GM23338 (cell line): ENCODE data around the gene PCSK6.

Experiments
- CREB1 ChIP-seq: fragments of 250-450 bp; sonication (Bioruptor Pico); IDR thresholded peaks from 2 replicates; pipeline ENCODE4 v1.5.0; 2020; ENCODE audit warnings: low read depth, mild to moderate bottlenecking, moderate library complexity
- EZH2 ChIP-seq: fragments of 200-600 bp; sonication (generic); IDR thresholded peaks from one replicate; pipeline ENCODE4 v1.8.0; 2017; ENCODE audit warnings: antibody characterized with exemption, mild to moderate bottlenecking, low read depth; ENCODE audit not compliant: unreplicated experiment
- EZH2phosphoT487 ChIP-seq: fragments of 200-600 bp; sonication (generic); IDR thresholded peaks from one replicate; pipeline ENCODE4 v1.8.1; 2018; ENCODE audit warnings: antibody characterized with exemption; ENCODE audit not compliant: unreplicated experiment
- JUNB ChIP-seq: IDR thresholded peaks from one replicate; pipeline ENCODE4 v1.6.1; 2016; ENCODE audit warnings: antibody characterized with exemption; ENCODE audit not compliant: unreplicated experiment
- POLR2AphosphoS5 ChIP-seq: IDR thresholded peaks from 2 replicates; pipeline ENCODE4 v1.6.1; 2016; ENCODE audit warnings: antibody characterized with exemption, low read depth
- ZNF114 ChIP-seq: fragments of 250-450 bp; sonication (Bioruptor Pico); IDR thresholded peaks from 2 replicates; pipeline ENCODE4 v1.5.0; 2020; ENCODE audit warnings: mild to moderate bottlenecking, moderate library complexity
- ZNF331 ChIP-seq: fragments of 250-450 bp; sonication (Bioruptor Pico); IDR thresholded peaks from 2 replicates; pipeline ENCODE4 v1.5.0; 2020; ENCODE audit warnings: low read depth, mild to moderate bottlenecking, moderate library complexity
- TF ChIP-seq, protein P1 (sequence below), 2 experiments: fragments of 200-600 bp in 1 of 2; sonication (generic) in 1 of 2; conservative IDR thresholded peaks; 2 replicates each; pipeline versions ENCODE4 v1.5.1 to v1.6.1; 2016 to 2017; ENCODE audit warnings: antibody characterized with exemption in 2 of 2, low read depth in 2 of 2, mild to moderate bottlenecking in 2 of 2, moderate library complexity in 1 of 2
- TF ChIP-seq, protein P2 (sequence below): IDR thresholded peaks from one replicate; pipeline ENCODE4 v1.6.1; 2018; ENCODE audit warnings: antibody characterized with exemption; ENCODE audit not compliant: unreplicated experiment
- TF ChIP-seq, protein P3 (sequence below): IDR thresholded peaks from 2 replicates; pipeline ENCODE4 v1.6.1; 2016; ENCODE audit warnings: antibody characterized with exemption
- TF ChIP-seq, protein P4 (sequence below): fragments of 250-450 bp; sonication (Bioruptor Pico); IDR thresholded peaks from 2 replicates; pipeline ENCODE4 v1.5.0; 2020; ENCODE audit warnings: mild to moderate bottlenecking, moderate library complexity

DNA sequence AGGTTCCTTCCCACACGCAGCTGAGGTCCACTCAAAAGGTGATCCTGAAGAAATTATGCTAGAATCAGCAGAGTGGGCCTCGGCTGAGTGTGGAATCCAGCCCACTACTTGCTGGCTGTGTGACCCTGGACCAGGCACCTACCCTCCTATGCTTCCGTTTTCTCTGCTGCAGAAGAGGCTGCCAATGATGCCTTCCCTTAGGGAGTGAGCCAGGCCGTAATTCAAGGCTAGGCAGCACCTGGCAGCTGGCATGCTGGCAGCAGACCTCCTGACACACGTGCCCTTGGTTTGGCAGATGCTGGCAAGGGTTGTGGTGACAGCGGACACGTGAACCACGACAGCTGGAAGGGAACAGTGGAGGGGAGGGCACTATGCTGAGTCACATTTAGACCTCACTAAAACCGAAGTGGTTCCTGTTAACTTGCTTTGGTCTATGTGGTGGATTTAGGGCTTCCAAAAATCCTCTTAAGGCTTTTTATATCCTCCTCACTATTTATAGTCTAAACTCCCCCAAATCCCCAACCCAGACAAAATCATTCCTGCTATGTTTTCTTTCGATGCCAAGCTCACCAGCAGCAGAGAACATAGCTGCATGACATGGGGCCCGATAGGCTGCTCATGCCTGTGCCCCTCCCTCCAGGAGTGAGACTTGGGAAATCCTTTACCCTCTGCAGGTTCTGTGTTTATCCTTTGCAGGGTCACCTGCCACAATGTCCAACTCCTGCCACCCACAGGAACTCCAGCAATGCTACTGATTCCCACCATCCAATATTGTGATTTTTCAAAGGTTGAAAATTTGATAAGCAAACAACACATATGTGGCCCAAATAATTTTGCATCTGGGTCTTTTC is 10.6 kb upstream of the PCSK6 start:
- TF ChIP-seq, protein P1, sequence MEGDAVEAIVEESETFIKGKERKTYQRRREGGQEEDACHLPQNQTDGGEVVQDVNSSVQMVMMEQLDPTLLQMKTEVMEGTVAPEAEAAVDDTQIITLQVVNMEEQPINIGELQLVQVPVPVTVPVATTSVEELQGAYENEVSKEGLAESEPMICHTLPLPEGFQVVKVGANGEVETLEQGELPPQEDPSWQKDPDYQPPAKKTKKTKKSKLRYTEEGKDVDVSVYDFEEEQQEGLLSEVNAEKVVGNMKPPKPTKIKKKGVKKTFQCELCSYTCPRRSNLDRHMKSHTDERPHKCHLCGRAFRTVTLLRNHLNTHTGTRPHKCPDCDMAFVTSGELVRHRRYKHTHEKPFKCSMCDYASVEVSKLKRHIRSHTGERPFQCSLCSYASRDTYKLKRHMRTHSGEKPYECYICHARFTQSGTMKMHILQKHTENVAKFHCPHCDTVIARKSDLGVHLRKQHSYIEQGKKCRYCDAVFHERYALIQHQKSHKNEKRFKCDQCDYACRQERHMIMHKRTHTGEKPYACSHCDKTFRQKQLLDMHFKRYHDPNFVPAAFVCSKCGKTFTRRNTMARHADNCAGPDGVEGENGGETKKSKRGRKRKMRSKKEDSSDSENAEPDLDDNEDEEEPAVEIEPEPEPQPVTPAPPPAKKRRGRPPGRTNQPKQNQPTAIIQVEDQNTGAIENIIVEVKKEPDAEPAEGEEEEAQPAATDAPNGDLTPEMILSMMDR (conservative IDR thresholded peaks at IDR 0.05; ENCODE audit: low read depth in 2 of 2): no peak
- TF ChIP-seq EZH2phosphoT487 (no peak), EZH2 (no peak), JUNB (no peak), POLR2AphosphoS5 (no peak), CREB1 (CRISPR knock-in tag) (no peak), ZNF114 (CRISPR knock-in tag) (no peak), ZNF331 (CRISPR knock-in tag) (no peak)
- TF ChIP-seq, protein P2, sequence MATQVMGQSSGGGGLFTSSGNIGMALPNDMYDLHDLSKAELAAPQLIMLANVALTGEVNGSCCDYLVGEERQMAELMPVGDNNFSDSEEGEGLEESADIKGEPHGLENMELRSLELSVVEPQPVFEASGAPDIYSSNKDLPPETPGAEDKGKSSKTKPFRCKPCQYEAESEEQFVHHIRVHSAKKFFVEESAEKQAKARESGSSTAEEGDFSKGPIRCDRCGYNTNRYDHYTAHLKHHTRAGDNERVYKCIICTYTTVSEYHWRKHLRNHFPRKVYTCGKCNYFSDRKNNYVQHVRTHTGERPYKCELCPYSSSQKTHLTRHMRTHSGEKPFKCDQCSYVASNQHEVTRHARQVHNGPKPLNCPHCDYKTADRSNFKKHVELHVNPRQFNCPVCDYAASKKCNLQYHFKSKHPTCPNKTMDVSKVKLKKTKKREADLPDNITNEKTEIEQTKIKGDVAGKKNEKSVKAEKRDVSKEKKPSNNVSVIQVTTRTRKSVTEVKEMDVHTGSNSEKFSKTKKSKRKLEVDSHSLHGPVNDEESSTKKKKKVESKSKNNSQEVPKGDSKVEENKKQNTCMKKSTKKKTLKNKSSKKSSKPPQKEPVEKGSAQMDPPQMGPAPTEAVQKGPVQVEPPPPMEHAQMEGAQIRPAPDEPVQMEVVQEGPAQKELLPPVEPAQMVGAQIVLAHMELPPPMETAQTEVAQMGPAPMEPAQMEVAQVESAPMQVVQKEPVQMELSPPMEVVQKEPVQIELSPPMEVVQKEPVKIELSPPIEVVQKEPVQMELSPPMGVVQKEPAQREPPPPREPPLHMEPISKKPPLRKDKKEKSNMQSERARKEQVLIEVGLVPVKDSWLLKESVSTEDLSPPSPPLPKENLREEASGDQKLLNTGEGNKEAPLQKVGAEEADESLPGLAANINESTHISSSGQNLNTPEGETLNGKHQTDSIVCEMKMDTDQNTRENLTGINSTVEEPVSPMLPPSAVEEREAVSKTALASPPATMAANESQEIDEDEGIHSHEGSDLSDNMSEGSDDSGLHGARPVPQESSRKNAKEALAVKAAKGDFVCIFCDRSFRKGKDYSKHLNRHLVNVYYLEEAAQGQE: no peak
- TF ChIP-seq, protein P3, sequence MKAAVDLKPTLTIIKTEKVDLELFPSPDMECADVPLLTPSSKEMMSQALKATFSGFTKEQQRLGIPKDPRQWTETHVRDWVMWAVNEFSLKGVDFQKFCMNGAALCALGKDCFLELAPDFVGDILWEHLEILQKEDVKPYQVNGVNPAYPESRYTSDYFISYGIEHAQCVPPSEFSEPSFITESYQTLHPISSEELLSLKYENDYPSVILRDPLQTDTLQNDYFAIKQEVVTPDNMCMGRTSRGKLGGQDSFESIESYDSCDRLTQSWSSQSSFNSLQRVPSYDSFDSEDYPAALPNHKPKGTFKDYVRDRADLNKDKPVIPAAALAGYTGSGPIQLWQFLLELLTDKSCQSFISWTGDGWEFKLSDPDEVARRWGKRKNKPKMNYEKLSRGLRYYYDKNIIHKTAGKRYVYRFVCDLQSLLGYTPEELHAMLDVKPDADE: no peak
- TF ChIP-seq, protein P4, sequence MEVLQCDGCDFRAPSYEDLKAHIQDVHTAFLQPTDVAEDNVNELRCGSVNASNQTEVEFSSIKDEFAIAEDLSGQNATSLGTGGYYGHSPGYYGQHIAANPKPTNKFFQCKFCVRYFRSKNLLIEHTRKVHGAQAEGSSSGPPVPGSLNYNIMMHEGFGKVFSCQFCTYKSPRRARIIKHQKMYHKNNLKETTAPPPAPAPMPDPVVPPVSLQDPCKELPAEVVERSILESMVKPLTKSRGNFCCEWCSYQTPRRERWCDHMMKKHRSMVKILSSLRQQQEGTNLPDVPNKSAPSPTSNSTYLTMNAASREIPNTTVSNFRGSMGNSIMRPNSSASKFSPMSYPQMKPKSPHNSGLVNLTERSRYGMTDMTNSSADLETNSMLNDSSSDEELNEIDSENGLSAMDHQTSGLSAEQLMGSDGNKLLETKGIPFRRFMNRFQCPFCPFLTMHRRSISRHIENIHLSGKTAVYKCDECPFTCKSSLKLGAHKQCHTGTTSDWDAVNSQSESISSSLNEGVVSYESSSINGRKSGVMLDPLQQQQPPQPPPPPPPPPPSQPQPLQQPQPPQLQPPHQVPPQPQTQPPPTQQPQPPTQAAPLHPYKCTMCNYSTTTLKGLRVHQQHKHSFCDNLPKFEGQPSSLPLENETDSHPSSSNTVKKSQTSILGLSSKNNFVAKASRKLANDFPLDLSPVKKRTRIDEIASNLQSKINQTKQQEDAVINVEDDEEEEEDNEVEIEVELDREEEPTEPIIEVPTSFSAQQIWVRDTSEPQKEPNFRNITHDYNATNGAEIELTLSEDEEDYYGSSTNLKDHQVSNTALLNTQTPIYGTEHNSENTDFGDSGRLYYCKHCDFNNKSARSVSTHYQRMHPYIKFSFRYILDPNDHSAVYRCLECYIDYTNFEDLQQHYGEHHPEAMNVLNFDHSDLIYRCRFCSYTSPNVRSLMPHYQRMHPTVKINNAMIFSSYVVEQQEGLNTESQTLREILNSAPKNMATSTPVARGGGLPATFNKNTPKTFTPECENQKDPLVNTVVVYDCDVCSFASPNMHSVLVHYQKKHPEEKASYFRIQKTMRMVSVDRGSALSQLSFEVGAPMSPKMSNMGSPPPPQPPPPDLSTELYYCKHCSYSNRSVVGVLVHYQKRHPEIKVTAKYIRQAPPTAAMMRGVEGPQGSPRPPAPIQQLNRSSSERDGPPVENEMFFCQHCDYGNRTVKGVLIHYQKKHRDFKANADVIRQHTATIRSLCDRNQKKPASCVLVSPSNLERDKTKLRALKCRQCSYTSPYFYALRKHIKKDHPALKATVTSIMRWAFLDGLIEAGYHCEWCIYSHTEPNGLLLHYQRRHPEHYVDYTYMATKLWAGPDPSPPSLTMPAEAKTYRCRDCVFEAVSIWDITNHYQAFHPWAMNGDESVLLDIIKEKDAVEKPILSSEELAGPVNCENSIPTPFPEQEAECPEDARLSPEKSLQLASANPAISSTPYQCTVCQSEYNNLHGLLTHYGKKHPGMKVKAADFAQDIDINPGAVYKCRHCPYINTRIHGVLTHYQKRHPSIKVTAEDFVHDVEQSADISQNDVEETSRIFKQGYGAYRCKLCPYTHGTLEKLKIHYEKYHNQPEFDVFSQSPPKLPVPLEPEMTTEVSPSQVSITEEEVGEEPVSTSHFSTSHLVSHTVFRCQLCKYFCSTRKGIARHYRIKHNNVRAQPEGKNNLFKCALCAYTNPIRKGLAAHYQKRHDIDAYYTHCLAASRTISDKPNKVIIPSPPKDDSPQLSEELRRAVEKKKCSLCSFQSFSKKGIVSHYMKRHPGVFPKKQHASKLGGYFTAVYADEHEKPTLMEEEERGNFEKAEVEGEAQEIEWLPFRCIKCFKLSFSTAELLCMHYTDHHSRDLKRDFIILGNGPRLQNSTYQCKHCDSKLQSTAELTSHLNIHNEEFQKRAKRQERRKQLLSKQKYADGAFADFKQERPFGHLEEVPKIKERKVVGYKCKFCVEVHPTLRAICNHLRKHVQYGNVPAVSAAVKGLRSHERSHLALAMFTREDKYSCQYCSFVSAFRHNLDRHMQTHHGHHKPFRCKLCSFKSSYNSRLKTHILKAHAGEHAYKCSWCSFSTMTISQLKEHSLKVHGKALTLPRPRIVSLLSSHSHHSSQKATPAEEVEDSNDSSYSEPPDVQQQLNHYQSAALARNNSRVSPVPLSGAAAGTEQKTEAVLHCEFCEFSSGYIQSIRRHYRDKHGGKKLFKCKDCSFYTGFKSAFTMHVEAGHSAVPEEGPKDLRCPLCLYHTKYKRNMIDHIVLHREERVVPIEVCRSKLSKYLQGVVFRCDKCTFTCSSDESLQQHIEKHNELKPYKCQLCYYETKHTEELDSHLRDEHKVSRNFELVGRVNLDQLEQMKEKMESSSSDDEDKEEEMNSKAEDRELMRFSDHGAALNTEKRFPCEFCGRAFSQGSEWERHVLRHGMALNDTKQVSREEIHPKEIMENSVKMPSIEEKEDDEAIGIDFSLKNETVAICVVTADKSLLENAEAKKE: no peak
